MM.1S (cell line): ENCODE data around the gene DNMT3A.

ENCODE experiments used
- DNase-seq: peaks from one replicate; pipeline ENCODE4 v3.0.0-alpha.2; 2015
- H2AFZ ChIP-seq: fragments of 300-600 bp; sonication (generic); 2 replicates; pipeline ENCODE4 v1.6.0; 2016; ENCODE audit warnings: antibody characterized with exemption, low read length
- H3F3A ChIP-seq: fragments of 300-600 bp; sonication (generic); 2 replicates; pipeline ENCODE4 v1.6.1; 2016; ENCODE audit warnings: mild to moderate bottlenecking, antibody characterized with exemption, low read length, moderate library complexity, mixed read lengths; ENCODE audit not compliant: insufficient read depth
- H3K27ac ChIP-seq: fragments of 300-600 bp; sonication (generic); 2 replicates; pipeline ENCODE4 v1.5.1; 2016; ENCODE audit warnings: mild to moderate bottlenecking, low read length
- H3K27me3 ChIP-seq: fragments of 300-600 bp; sonication (generic); replicated peaks from 2 replicates; pipeline ENCODE4 v1.6.0; 2016; ENCODE audit warnings: low read length; ENCODE audit not compliant: insufficient read depth
- H3K36me3 ChIP-seq: fragments of 300-600 bp; sonication (generic); replicated peaks from 2 replicates; pipeline ENCODE4 v1.6.1; 2016; ENCODE audit warnings: mild to moderate bottlenecking, low read length, mixed read lengths; ENCODE audit not compliant: insufficient read depth
- H3K4me1 ChIP-seq: fragments of 300-600 bp; sonication (generic); 2 replicates; pipeline ENCODE4 v1.6.1; 2016; ENCODE audit warnings: low read length, mixed read lengths
- H3K4me2 ChIP-seq: fragments of 300-600 bp; sonication (generic); 2 replicates; pipeline ENCODE4 v1.6.0; 2016; ENCODE audit warnings: low read depth, low read length
- H3K4me3 ChIP-seq: fragments of 300-600 bp; sonication (generic); 2 replicates; pipeline ENCODE4 v1.5.1; 2016; ENCODE audit warnings: low read length, mixed read lengths
- H3K79me2 ChIP-seq: fragments of 300-600 bp; sonication (generic); 2 replicates; pipeline ENCODE4 v1.6.1; 2016; ENCODE audit warnings: mixed run types, low read length, mixed read lengths
- H3K9ac ChIP-seq: fragments of 300-600 bp; sonication (generic); 2 replicates; pipeline ENCODE4 v1.6.1; 2016; ENCODE audit warnings: low read length, mixed read lengths
- H3K9me2 ChIP-seq: fragments of 300-600 bp; sonication (generic); replicated peaks from 2 replicates; pipeline ENCODE4 v1.6.1; 2016; ENCODE audit warnings: mild to moderate bottlenecking, low read length, mixed read lengths; ENCODE audit not compliant: insufficient read depth
- H3K9me3 ChIP-seq: fragments of 300-600 bp; sonication (generic); replicated peaks from 2 replicates; pipeline ENCODE4 v1.6.1; 2016; ENCODE audit warnings: mild to moderate bottlenecking, low read length, mixed read lengths; ENCODE audit not compliant: insufficient read depth
- H4K20me1 ChIP-seq: fragments of 300-600 bp; sonication (generic); 2 replicates; pipeline ENCODE4 v1.6.1; 2016; ENCODE audit warnings: mild to moderate bottlenecking, low read length, moderate library complexity, mixed read lengths; ENCODE audit not compliant: insufficient read depth
- EZH2 ChIP-seq: fragments of 300-600 bp; sonication (generic); optimal IDR thresholded peaks from 2 replicates; pipeline ENCODE3; 2017; ENCODE audit warnings: low read depth, mild to moderate bottlenecking, antibody characterized with exemption, low read length, mixed read lengths
- EZH2phosphoT487 ChIP-seq: fragments of 300-600 bp; sonication (generic); IDR thresholded peaks from 2 replicates; pipeline ENCODE4 v1.6.1; 2018; ENCODE audit warnings: antibody characterized with exemption, low read length
- TF ChIP-seq, protein P1 (sequence below): fragments of 300-600 bp; sonication (generic); IDR thresholded peaks from 2 replicates; pipeline ENCODE4 v1.5.1; 2016; ENCODE audit warnings: antibody characterized with exemption, low read length, mixed read lengths

DNMT3A gene

DNA sequence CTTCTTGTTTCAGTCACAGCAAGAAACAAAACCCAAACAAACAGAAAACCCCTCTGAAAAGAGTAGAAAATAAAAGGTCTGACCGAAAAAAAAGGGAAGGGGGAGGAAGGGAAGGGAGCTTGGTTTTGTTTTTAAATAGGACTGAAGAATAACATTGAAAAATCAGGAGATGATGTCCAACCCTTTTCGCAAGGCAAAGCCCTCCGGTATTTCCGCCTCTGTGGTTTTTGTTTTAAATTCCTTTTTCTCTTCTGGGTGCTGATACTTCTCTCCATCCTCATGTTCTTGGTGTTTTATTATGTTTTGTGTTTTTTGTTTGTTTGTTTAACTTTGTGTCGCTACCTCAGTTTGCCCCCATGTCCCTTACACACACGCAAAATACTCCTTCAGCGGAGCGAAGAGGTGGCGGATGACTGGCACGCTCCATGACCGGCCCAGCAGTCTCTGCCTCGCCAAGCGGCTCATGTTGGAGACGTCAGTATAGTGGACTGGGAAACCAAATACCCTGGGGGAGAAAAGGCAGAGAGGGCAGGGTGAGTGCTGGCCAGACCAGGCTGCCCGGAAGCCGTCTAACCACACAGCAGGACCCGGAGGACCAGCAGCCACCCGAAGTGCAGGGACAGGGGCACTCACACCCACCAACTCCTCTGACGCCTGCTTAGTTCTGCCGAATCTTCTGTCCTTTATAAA lies 107.7 kb downstream of the DNMT3A start:
- DNase-seq = no peak
- H3K4me1 ChIP-seq = no peaks in the 10 kb centered on the region
- H3K4me3 ChIP-seq = no peak overlapping the region
- no peaks in the 10 kb centered on the region for H3K9me3 ChIP-seq
- no peak overlapping the region for H3K4me2 ChIP-seq
- H3K9ac ChIP-seq = no peak overlapping the region
- no peaks in the 10 kb centered on the region for H3K9me2 ChIP-seq
- H2AFZ ChIP-seq = no peak overlapping the region
- H3K27ac ChIP-seq = no peak overlapping the region
- no peaks in the 10 kb centered on the region for H4K20me1 ChIP-seq
- H3K36me3 ChIP-seq = no peaks in the 10 kb centered on the region
- no peaks in the 10 kb centered on the region for H3F3A ChIP-seq
- H3K79me2 ChIP-seq = no peaks in the 10 kb centered on the region
- TF ChIP-seq EZH2phosphoT487 (no peak), EZH2 (no peak)
- TF ChIP-seq, protein P1, sequence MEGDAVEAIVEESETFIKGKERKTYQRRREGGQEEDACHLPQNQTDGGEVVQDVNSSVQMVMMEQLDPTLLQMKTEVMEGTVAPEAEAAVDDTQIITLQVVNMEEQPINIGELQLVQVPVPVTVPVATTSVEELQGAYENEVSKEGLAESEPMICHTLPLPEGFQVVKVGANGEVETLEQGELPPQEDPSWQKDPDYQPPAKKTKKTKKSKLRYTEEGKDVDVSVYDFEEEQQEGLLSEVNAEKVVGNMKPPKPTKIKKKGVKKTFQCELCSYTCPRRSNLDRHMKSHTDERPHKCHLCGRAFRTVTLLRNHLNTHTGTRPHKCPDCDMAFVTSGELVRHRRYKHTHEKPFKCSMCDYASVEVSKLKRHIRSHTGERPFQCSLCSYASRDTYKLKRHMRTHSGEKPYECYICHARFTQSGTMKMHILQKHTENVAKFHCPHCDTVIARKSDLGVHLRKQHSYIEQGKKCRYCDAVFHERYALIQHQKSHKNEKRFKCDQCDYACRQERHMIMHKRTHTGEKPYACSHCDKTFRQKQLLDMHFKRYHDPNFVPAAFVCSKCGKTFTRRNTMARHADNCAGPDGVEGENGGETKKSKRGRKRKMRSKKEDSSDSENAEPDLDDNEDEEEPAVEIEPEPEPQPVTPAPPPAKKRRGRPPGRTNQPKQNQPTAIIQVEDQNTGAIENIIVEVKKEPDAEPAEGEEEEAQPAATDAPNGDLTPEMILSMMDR = no peak
- no peaks in the 10 kb centered on the region for H3K27me3 ChIP-seq

DNA sequence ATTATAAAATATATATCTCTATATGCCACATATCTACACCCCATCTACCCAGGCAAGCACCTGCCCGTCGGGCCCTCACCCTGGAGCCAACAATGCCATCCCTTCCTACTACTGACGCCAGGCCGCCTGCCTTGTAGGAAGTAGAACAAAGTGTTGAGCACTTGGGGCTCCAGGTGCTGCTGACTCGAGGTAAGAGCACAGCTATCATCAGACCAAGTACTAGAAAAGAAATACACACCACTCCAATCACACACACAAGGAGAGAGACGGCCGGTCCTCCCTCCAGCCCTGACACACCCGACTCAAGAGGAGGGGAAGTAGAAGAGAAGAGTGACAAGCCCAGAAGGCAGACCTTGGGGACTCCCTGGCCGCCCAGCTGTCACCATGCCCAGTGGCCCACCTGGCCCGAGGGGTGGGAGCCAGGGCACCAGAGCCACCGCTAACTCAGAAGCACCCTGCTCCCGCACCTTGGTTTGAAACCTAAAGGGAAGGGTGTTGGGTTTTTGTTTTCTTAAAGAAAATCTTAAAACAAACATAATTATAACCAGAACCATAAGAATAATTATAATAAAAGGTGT lies 109.4 kb downstream of the DNMT3A start:
- Histone ChIP-seq H3K79me2 (no peaks in the 10 kb centered on the region), H3K27ac (no peak overlapping the region), H3K4me1 (no peaks in the 10 kb centered on the region), H3K9ac (no peak overlapping the region), H4K20me1 (no peaks in the 10 kb centered on the region), H3F3A (no peaks in the 10 kb centered on the region), H3K4me3 (no peak overlapping the region), H3K36me3 (no peaks in the 10 kb centered on the region), H3K9me3 (no peaks in the 10 kb centered on the region), H3K4me2 (no peak overlapping the region), H2AFZ (no peak overlapping the region), H3K9me2 (no peaks in the 10 kb centered on the region), H3K27me3 (no peaks in the 10 kb centered on the region)
- no peak for DNase-seq
- no peak for TF ChIP-seq EZH2
- TF ChIP-seq EZH2phosphoT487 = no peak
- TF ChIP-seq, protein P1 = no peak

DNA sequence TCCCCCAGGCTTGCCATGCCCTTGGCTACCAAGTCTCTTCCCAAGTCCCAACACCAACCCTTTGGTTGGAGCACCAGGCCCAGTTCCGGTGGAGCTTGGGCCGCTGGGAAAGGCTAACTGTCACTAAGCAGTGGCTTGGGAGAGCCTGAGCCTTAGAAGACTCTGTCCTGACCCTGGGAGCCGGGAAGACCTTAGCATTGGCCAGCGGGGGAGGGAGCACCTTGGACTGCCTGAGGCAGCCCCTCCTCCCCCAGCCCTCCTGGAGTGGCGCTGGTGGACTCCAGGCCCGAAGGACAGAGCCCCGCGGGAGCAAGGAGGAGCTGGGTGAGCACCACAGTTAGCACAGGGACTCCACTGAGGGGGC lies 110.8 kb downstream of the DNMT3A start:
- no peak overlapping the region for H3K27ac ChIP-seq
- DNase-seq = no peak

More for the DNA sequence above, 110.8 kb downstream of the DNMT3A start:
- Histone ChIP-seq H3K9me3 (no peaks in the 10 kb centered on the region), H3K79me2 (no peaks in the 10 kb centered on the region), H3K4me2 (no peak overlapping the region), H3K9ac (no peak overlapping the region), H3K27me3 (no peaks in the 10 kb centered on the region), H2AFZ (no peak overlapping the region), H3K4me3 (no peak overlapping the region), H3K9me2 (no peaks in the 10 kb centered on the region), H4K20me1 (no peaks in the 10 kb centered on the region), H3F3A (0 out of 2 replicates have a peak, but pooled peaks cover 4% of the 10 kb centered on the region), H3K4me1 (0 out of 2 replicates have a peak, but pooled peaks cover 8% of the 10 kb centered on the region), H3K36me3 (no peaks in the 10 kb centered on the region)
- TF ChIP-seq, protein P1 = no peak
- no peak for TF ChIP-seq EZH2
- TF ChIP-seq EZH2phosphoT487 = no peak
